HepG2 (cell line): ENCODE data around the gene ANKRD27. TPM values are rescaled to one million over a fixed set of nuclear protein-coding genes. Genes with fewer than 3 reads are reported as not detected.

Experiments used
- ATAC-seq: fragments of 200-7000 bp; cut with Tn5 transposase; 3 replicates; pipeline ENCODE4 v1.9.1; 2020; ENCODE audit warnings: mild to moderate bottlenecking, moderate library complexity
- BruUV-seq: library from RNA; stranded (reverse); fragments of 400-500 nt; replicated peaks from 2 replicates; lab custom pipeline; 2021; lab: Mats Ljungman, UMichigan
- CTCF ChIA-PET: fragments of 300-600 bp; formaldehyde crosslinking; extraction: SDS; loops from one replicate; lab custom pipeline; 2021; ENCODE audit warnings: low total read pairs, inconsistent platforms, low intra/inter-chr PET ratio; lab: Yijun Ruan, JAX
- POLR2A ChIA-PET: fragments of 350-600 bp; sonication (Branson Sonifier 250); formaldehyde crosslinking; loops from one replicate; lab custom pipeline; 2020; ENCODE audit warnings: antibody characterized with exemption, inconsistent platforms; lab: Yijun Ruan, JAX
- DNase-seq: peaks from one replicate; pipeline ENCODE4 v3.0.0-alpha.2; 2015; ENCODE audit warnings: low spot score
- FAIRE-seq: peaks from 3 replicates; lab custom pipeline; 2011; peaks lifted over from hg19 to GRCh38; lab: Jason Lieb, UNC
- H2AFZ ChIP-seq: one replicate; pipeline ENCODE4 v1.6.1; 2011; ENCODE audit warnings: low read length, inconsistent platforms
- H3K27ac ChIP-seq: fragments of 300-600 bp; 3 replicates; pipeline ENCODE4 v1.8.0; 2011; ENCODE audit warnings: mixed run types, mild to moderate bottlenecking, mixed read lengths, low read length, inconsistent platforms; ENCODE audit not compliant: insufficient read depth; ENCODE audit errors: extremely low read length
- H3K27me3 ChIP-seq, 2 experiments: fragments of 200-600 bp in 1 of 2; 2 replicates in 1 of 2; 3 replicates in 1 of 2; pipeline versions ENCODE4 v1.6.0 to v1.8.0; 2011; ENCODE audit warnings: low read length in 2 of 2, mild to moderate bottlenecking in 2 of 2, moderate library complexity in 2 of 2, inconsistent platforms in 1 of 2; ENCODE audit not compliant: insufficient read depth in 2 of 2, control insufficient read depth in 1 of 2
- H3K36me3 ChIP-seq, 2 experiments: fragments of 200-600 bp in 1 of 2; replicated peaks in 1 of 2; 2 replicates in 1 of 2; 3 replicates in 1 of 2; pipeline versions ENCODE4 v1.5.1 to v1.8.0; 2011; ENCODE audit warnings: low read length in 2 of 2, inconsistent platforms in 1 of 2; ENCODE audit not compliant: insufficient read depth in 2 of 2, control insufficient read depth in 1 of 2
- H3K4me1 ChIP-seq: 2 replicates; pipeline ENCODE4 v1.5.1; 2012; ENCODE audit warnings: low read length, inconsistent platforms; ENCODE audit not compliant: insufficient read depth
- H3K4me2 ChIP-seq: 2 replicates; pipeline ENCODE4 v1.6.0; 2011; ENCODE audit warnings: low read depth, low read length, inconsistent platforms
- H3K4me3 ChIP-seq, 3 experiments: fragments of 200-600 bp in 1 of 3; sonication (generic), shearing (Covaris generic) in 1 of 3; replicated peaks in 1 of 3; 2 replicates each; pipeline ENCODE4 v1.5.1; 2011 to 2016; ENCODE audit warnings: low read length in 3 of 3, inconsistent platforms in 2 of 3, low read depth in 2 of 3, mild to moderate bottlenecking in 2 of 3, control low read depth in 1 of 3, mixed read lengths in 1 of 3; ENCODE audit not compliant: insufficient read depth in 1 of 3
- H3K79me2 ChIP-seq: one replicate; pipeline ENCODE4 v1.6.1; 2011; ENCODE audit warnings: low read length, inconsistent platforms; ENCODE audit not compliant: insufficient read depth
- H3K9ac ChIP-seq: 2 replicates; pipeline ENCODE4 v1.6.0; 2011; ENCODE audit warnings: mild to moderate bottlenecking, low read depth, low read length, inconsistent platforms; ENCODE audit not compliant: insufficient read depth
- H3K9me3 ChIP-seq: 2 replicates; pipeline ENCODE4 v1.5.1; 2012; ENCODE audit warnings: mild to moderate bottlenecking, low read length
- H4K20me1 ChIP-seq: 2 replicates; pipeline ENCODE4 v1.6.0; 2011; ENCODE audit warnings: inconsistent platforms, mild to moderate bottlenecking, low read length, moderate library complexity; ENCODE audit not compliant: insufficient read depth
- CSRNP2 ChIP-seq: sonication (generic); formaldehyde crosslinking; conservative IDR thresholded peaks from 2 replicates; pipeline ENCODE4 v1.8.0; 2022; ENCODE audit warnings: low read depth, missing genetic modification reagents
- DDIT3 ChIP-seq: sonication (generic); formaldehyde crosslinking; IDR thresholded peaks from 2 replicates; pipeline ENCODE4 v1.4.0; 2020; ENCODE audit warnings: mild to moderate bottlenecking, missing genetic modification reagents
- HDAC2 ChIP-seq: sonication (generic); formaldehyde crosslinking; IDR thresholded peaks from 2 replicates; pipeline ENCODE4 v1.4.0; 2020; ENCODE audit warnings: missing genetic modification reagents
- JUNB ChIP-seq: sonication (generic); formaldehyde crosslinking; IDR thresholded peaks from 2 replicates; pipeline ENCODE4 v1.8.0; 2022; ENCODE audit warnings: missing genetic modification reagents, mild to moderate bottlenecking, borderline replicate concordance
- KLF12 ChIP-seq: sonication (generic); formaldehyde crosslinking; IDR thresholded peaks from 2 replicates; pipeline ENCODE4 v1.4.0; 2020; ENCODE audit warnings: missing genetic modification reagents, borderline replicate concordance
- KLF6 ChIP-seq: IDR thresholded peaks from 2 replicates; pipeline ENCODE4 v1.8.0; 2016; ENCODE audit warnings: missing biosample characterization, missing genetic modification reagents
- MLXIP ChIP-seq: sonication (generic); formaldehyde crosslinking; IDR thresholded peaks from 2 replicates; pipeline ENCODE4 v1.9.0; 2021; ENCODE audit warnings: missing genetic modification reagents, borderline replicate concordance
- NFKB2 ChIP-seq: sonication (generic); formaldehyde crosslinking; IDR thresholded peaks from 2 replicates; pipeline ENCODE4 v1.4.0; 2020; ENCODE audit warnings: missing genetic modification reagents, borderline replicate concordance
- SP140L ChIP-seq: sonication (generic); formaldehyde crosslinking; IDR thresholded peaks from 2 replicates; pipeline ENCODE4 v1.4.0; 2020; ENCODE audit warnings: missing genetic modification reagents, borderline replicate concordance
- SRSF1 ChIP-seq: fragments of 200-400 bp; formaldehyde crosslinking; optimal IDR thresholded peaks from 2 replicates; pipeline ENCODE3; 2017; ENCODE audit warnings: mild to moderate bottlenecking, low read depth, low read length, moderate library complexity
- TFDP2 ChIP-seq: sonication (generic); formaldehyde crosslinking; IDR thresholded peaks from 2 replicates; pipeline ENCODE4 v1.4.0; 2020; ENCODE audit warnings: missing genetic modification reagents
- XBP1 ChIP-seq: sonication (generic); formaldehyde crosslinking; IDR thresholded peaks from 2 replicates; pipeline ENCODE4 v1.5.0; 2020; ENCODE audit warnings: missing genetic modification reagents
- ZMAT3 ChIP-seq: sonication (generic); formaldehyde crosslinking; conservative IDR thresholded peaks from 2 replicates; pipeline ENCODE4 v1.7.0; 2021; ENCODE audit warnings: missing genetic modification reagents
- ZNF574 ChIP-seq: sonication (generic); formaldehyde crosslinking; IDR thresholded peaks from 2 replicates; pipeline ENCODE4 v1.4.0; 2020; ENCODE audit warnings: missing genetic modification reagents
- ZNF724P ChIP-seq: sonication (generic); formaldehyde crosslinking; IDR thresholded peaks from 2 replicates; pipeline ENCODE4 v1.8.0; 2022; ENCODE audit warnings: missing genetic modification reagents, borderline replicate concordance
- WGBS: methylation state at CpG from one replicate; pipeline ENCODE4 v1.1.6; 2017; ENCODE audit warnings: low lambda C conversion rate; 5-methylcytosine and 5-hydroxymethylcytosine counted together
- in situ Hi-C: cut with HindIII; loops from 2 replicates; pipeline ENCODE4 v1.10.0; 2017; ENCODE audit warnings: low pct_unique_long_range_greater_than_20kb; ENCODE audit not compliant: extremely low pct_ligation_motif_present
- intact Hi-C: fragments of 100-400 bp; cut with micrococcal nuclease; formaldehyde crosslinking; loops from one replicate; pipeline ENCODE4 v1.10.0; 2022; ENCODE audit not compliant: unreplicated experiment
- polyA plus RNA-seq, 8 experiments: library from polyadenylated mRNA; depleted of rRNA in 3 of 8; stranded (reverse) in 7 of 8; unstranded in 1 of 8; fragments of >200 nt; fragmentation: Illumina TruSeq in 4 of 8; extraction: Trizol in 4 of 8; gene quantifications; 2 replicates each; pipeline versions ENCODE4 v1.2.1 to v1.2.3, GENCODE V29; 2011 to 2016; ENCODE audit warnings: low read depth in 4 of 8, missing spikeins in 1 of 8, mixed read lengths in 1 of 8; ENCODE audit not compliant: insufficient read depth in 1 of 8
- total RNA-seq, 5 experiments: library from RNA; depleted of rRNA; stranded (reverse); fragments of >200 nt; fragmentation: Illumina TruSeq; extraction: Trizol; gene quantifications; 2 replicates each; pipeline ENCODE4 v1.2.3, GENCODE V29; 2016; ENCODE audit warnings: low read depth in 1 of 5

The ANKRD27 gene
- total and polyA plus RNA-seq, 2 of the 13 experiments (the other 11 are each of a cell fraction or from before 2014, with no cell fraction given) = 22.2 to 23.7 TPM

GRCh38 chr19:32669310-32669709, 5.7 kb downstream of the ANKRD27 start (continued):
- TF ChIP-seq MLXIP (CRISPR knock-in tag) = no peak
- TF ChIP-seq DDIT3 (CRISPR knock-in tag) = no peak
- TF ChIP-seq SP140L (CRISPR knock-in tag) = no peak
- no peak for TF ChIP-seq SRSF1
- no peak for TF ChIP-seq JUNB (CRISPR knock-in tag)
- no peak for TF ChIP-seq XBP1 (CRISPR knock-in tag)

GRCh38 chr19:32666084-32666483, 8.9 kb downstream of the ANKRD27 start:
- no peaks in the 10 kb centered on the region for H3K27me3 ChIP-seq
- H3K4me3 ChIP-seq = no peak overlapping the region
- FAIRE-seq (no peak), ATAC-seq (no peak), DNase-seq (no peak)
- H3K9ac ChIP-seq = no peak overlapping the region
- over 99% methylated on average over 6 of the region's 6 CpGs for WGBS
- H3K79me2 ChIP-seq = peaks cover 38% of the 10 kb centered on the region
- H2AFZ ChIP-seq = no peak overlapping the region
- peaks cover 3 to 9% of the 10 kb centered on the region in 2 experiments; a peak in 4 of 5 replicates for H3K36me3 ChIP-seq
- no TSS peak for BruUV-seq
- H3K4me2 ChIP-seq = no peak overlapping the region
- intact Hi-C loops (no loop called here), in situ Hi-C loops (no loop called here)
- H3K9me3 ChIP-seq = no peaks in the 10 kb centered on the region
- POLR2A ChIA-PET = interaction anchor here (1.8 kb wide), 1 partner anchor 9 kb away, joined by 3 read pairs; the partner anchor contains the start of gene ANKRD27
- no peak overlapping the region for H3K27ac ChIP-seq
- peaks cover 30% of the 10 kb centered on the region for H3K4me1 ChIP-seq
- H4K20me1 ChIP-seq = peaks cover 14% of the 10 kb centered on the region
- CTCF ChIA-PET = no interaction called here
- TF ChIP-seq TFDP2 (no peak), CSRNP2 (no peak), ZNF574 (CRISPR knock-in tag) (no peak), ZMAT3 (no peak), HDAC2 (CRISPR knock-in tag) (no peak), KLF6 (CRISPR knock-in tag) (no peak), ZNF724P (no peak), KLF12 (CRISPR knock-in tag) (no peak), NFKB2 (no peak)
